Sigmoid colon (tissue), 4 donors: Measurements from ENCODE around the gene SRGAP1.

Experiments
- POLR2A ChIP-seq, 2 donors: fragments of 450-650 bp; IDR thresholded peaks; one replicate each; pipeline ENCODE4 v1.6.1; 2016; ENCODE audit warnings: antibody characterized with exemption in 2 of 2, mild to moderate bottlenecking in 2 of 2, moderate library complexity in 2 of 2
- POLR2AphosphoS5 ChIP-seq, 4 donors: sonication (generic); formaldehyde crosslinking; IDR thresholded peaks; one replicate each; pipeline ENCODE4 v1.6.1; 2017; ENCODE audit warnings: antibody characterized with exemption in 4 of 4
- TF ChIP-seq, protein P1 (sequence below), 4 experiments: fragments of 450-650 bp in 3 of 4; fragments of 200-600 bp in 1 of 4; IDR thresholded peaks; one replicate each; pipeline ENCODE4 v1.5.1; 2016 to 2019; ENCODE audit warnings: antibody characterized with exemption in 4 of 4, mild to moderate bottlenecking in 3 of 4, moderate library complexity in 2 of 4

DNA sequence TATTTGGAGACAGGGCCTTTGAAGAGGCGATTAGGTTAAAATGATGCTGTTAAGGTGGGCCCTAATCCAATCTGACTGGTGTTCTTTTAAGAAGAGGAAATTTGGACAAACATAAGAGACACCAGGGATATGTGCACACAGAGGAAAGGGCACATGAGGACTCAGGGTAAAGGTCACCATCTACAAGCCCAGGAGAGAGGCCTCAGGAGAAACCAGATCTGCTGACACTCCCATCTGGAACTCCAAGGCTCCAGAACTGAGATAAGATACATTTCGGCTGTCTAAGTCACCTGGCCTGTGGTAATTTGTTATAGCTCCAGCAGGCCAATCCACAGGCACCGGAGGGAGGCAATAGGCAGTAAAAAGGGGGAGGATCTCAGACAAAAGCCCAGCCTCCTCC is 329.0 kb downstream of the SRGAP1 start:
- TF ChIP-seq, protein P1, sequence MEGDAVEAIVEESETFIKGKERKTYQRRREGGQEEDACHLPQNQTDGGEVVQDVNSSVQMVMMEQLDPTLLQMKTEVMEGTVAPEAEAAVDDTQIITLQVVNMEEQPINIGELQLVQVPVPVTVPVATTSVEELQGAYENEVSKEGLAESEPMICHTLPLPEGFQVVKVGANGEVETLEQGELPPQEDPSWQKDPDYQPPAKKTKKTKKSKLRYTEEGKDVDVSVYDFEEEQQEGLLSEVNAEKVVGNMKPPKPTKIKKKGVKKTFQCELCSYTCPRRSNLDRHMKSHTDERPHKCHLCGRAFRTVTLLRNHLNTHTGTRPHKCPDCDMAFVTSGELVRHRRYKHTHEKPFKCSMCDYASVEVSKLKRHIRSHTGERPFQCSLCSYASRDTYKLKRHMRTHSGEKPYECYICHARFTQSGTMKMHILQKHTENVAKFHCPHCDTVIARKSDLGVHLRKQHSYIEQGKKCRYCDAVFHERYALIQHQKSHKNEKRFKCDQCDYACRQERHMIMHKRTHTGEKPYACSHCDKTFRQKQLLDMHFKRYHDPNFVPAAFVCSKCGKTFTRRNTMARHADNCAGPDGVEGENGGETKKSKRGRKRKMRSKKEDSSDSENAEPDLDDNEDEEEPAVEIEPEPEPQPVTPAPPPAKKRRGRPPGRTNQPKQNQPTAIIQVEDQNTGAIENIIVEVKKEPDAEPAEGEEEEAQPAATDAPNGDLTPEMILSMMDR (IDR thresholded peaks at IDR 0.05): no peak
- TF ChIP-seq POLR2A (IDR thresholded peaks at IDR 0.05): no peak
- no peak for TF ChIP-seq POLR2AphosphoS5 (IDR thresholded peaks at IDR 0.05)
